Kasumi-1 (cell line): ENCODE results near the gene ABCA8.
A peak's percentile ranks its signal among the peaks of the same experiment; 100 is the strongest.

Experiments
- DNase-seq, 2 experiments: peaks; one replicate each; lab custom pipeline; 2025; lab: John Stamatoyannopoulos, UW

Gene ABCA8

GRCh38 chr17:68867759-68868516 lies 87.3 kb downstream of the ABCA8 start:
- peak; percentile 3 to 32 for DNase-seq

GRCh38 chr17:68865584-68865983 lies 89.6 kb downstream of the ABCA8 start:
- no peak for DNase-seq

GRCh38 chr17:68863091-68863652 lies 92.0 kb downstream of the ABCA8 start:
- DNase-seq, result peak in 1 of 2 experiments; percentile 25

GRCh38 chr17:68861602-68862001 lies 93.6 kb downstream of the ABCA8 start:
- no peak for DNase-seq

GRCh38 chr17:68860941-68861340 lies 94.3 kb downstream of the ABCA8 start:
- DNase-seq, result no peak

GRCh38 chr17:68854452-68854851 lies 100.7 kb downstream of the ABCA8 start:
- no peak for DNase-seq

- no peak for DNase-seq
Observed at GRCh38 chr17:68853439-68853838, 101.8 kb downstream of the ABCA8 start.

GRCh38 chr17:68853036-68853435 lies 102.2 kb downstream of the ABCA8 start:
- DNase-seq, result no peak

- DNase-seq, result no peak
Observed at GRCh38 chr17:68851890-68852289, 103.3 kb downstream of the ABCA8 start.

GRCh38 chr17:68850749-68851510 lies 104.3 kb downstream of the ABCA8 start:
- no peak for DNase-seq

GRCh38 chr17:68849673-68850610 lies 105.2 kb downstream of the ABCA8 start:
- DNase-seq, result no peak

- no peak for DNase-seq
Observed at GRCh38 chr17:68847711-68848110, 107.5 kb downstream of the ABCA8 start.

- no peak for DNase-seq
Observed at GRCh38 chr17:68843522-68843921, 111.7 kb downstream of the ABCA8 start.

GRCh38 chr17:68840073-68840472 lies 115.1 kb downstream of the ABCA8 start:
- DNase-seq, result no peak

- DNase-seq, result no peak
Observed at GRCh38 chr17:68835071-68835470, 120.1 kb downstream of the ABCA8 start.

GRCh38 chr17:68834328-68834836 lies 120.8 kb downstream of the ABCA8 start:
- no peak for DNase-seq

- DNase-seq, result no peak
Observed at GRCh38 chr17:68832109-68832802, 122.9 kb downstream of the ABCA8 start.

GRCh38 chr17:68831170-68831569 lies 124.0 kb downstream of the ABCA8 start:
- DNase-seq, result no peak

GRCh38 chr17:68830313-68830712 lies 124.9 kb downstream of the ABCA8 start:
- no peak for DNase-seq

- DNase-seq, result no peak
Observed at GRCh38 chr17:68829211-68829610, 126.0 kb downstream of the ABCA8 start.

GRCh38 chr17:68824707-68825106 lies 130.5 kb downstream of the ABCA8 start:
- no peak for DNase-seq
